Activated T-helper 1 cell treated with anti-CD3 and anti-CD28 coated beads, Interleukin-12 subunit alpha, Interleukin-12 subunit beta, Interleukin-2, Interleukin-4 antibody, amounts not matched to agents 30 ng/mL and 10 ng/mL and 1 ng/mL, durations not matched to agents 14 hours and 24 hours and 36 hours (primary cell): Measurements from ENCODE around the gene ST7. TPM values are rescaled to one million over a fixed set of nuclear protein-coding genes. Genes with fewer than 3 reads are reported as not detected.

Source experiments
- DNase-seq: peaks from one replicate; pipeline ENCODE4 v3.0.0; 2021; ENCODE audit warnings: low spot score
- H3K27ac Mint-ChIP-seq: one replicate; pipeline ENCODE4 v1.8.0; 2021; ENCODE audit warnings: mild to moderate bottlenecking, mixed read lengths
- H3K27me3 Mint-ChIP-seq: one replicate; pipeline ENCODE4 v1.8.0; 2022; ENCODE audit warnings: mild to moderate bottlenecking, moderate library complexity, mixed read lengths; ENCODE audit not compliant: insufficient read depth
- H3K36me3 Mint-ChIP-seq: one replicate; pipeline ENCODE4 v1.8.0; 2021; ENCODE audit warnings: low read depth, mixed read lengths
- H3K4me1 Mint-ChIP-seq: one replicate; pipeline ENCODE4 v1.8.0; 2021; ENCODE audit warnings: low read depth, mixed read lengths
- H3K4me3 Mint-ChIP-seq: one replicate; pipeline ENCODE4 v1.8.0; 2021; ENCODE audit warnings: mild to moderate bottlenecking, moderate library complexity, mixed read lengths
- H3K9me3 Mint-ChIP-seq: one replicate; pipeline ENCODE4 v1.8.0; 2021; ENCODE audit warnings: mixed read lengths
- intact Hi-C: fragments of 100-400 bp; cut with micrococcal nuclease; formaldehyde crosslinking; loops from one replicate; pipeline ENCODE4 v1.15.1; 2024
- total RNA-seq: library from RNA; stranded (reverse); gene quantifications from 2 replicates; pipeline ENCODE4 v1.2.3, GENCODE V29; 2022

Gene ST7
- total RNA-seq, 1 donor from 2014 or later = 5.8 TPM

GRCh38 chr7:117008886-117009531 is 55.7 kb downstream of the ST7 start:
- H3K27ac Mint-ChIP-seq = peak overlapping the region; percentile 50
- H3K4me1 Mint-ChIP-seq = peaks cover 31% of the 10 kb centered on the region
- H3K4me3 Mint-ChIP-seq = no peak overlapping the region
- intact Hi-C loops = no loop called here
- H3K27me3 Mint-ChIP-seq = peaks cover 37% of the 10 kb centered on the region
- H3K36me3 Mint-ChIP-seq = no peaks in the 10 kb centered on the region
- no peaks in the 10 kb centered on the region for H3K9me3 Mint-ChIP-seq
- peak; percentile 44 for DNase-seq

GRCh38 chr7:117009705-117010361 is 56.5 kb downstream of the ST7 start:
- peaks cover 33% of the 10 kb centered on the region for H3K27me3 Mint-ChIP-seq
- H3K9me3 Mint-ChIP-seq = no peaks in the 10 kb centered on the region
- no peaks in the 10 kb centered on the region for H3K36me3 Mint-ChIP-seq
- H3K4me1 Mint-ChIP-seq = peaks cover 37% of the 10 kb centered on the region
- H3K4me3 Mint-ChIP-seq = peak overlapping the region; percentile 50
- intact Hi-C loops = loop anchor here (1.0 to 10.0 kb wide), 6 partner anchors 31 to 1173 kb away; partner anchors contain the start of genes CAPZA2 and TES
- H3K27ac Mint-ChIP-seq = peak overlapping the region; percentile 46
- no peak for DNase-seq

GRCh38 chr7:117010375-117011133 is 57.3 kb downstream of the ST7 start:
- Mint-ChIP-seq H3K27ac (peak overlapping the region; percentile 46), H3K9me3 (no peaks in the 10 kb centered on the region), H3K4me1 (peaks cover 42% of the 10 kb centered on the region), H3K36me3 (no peaks in the 10 kb centered on the region), H3K27me3 (peaks cover 34% of the 10 kb centered on the region), H3K4me3 (peak overlapping the region; percentile 50)
- DNase-seq = no peak
- intact Hi-C loops = loop anchor here (1.0 to 10.0 kb wide), 6 partner anchors 31 to 1172 kb away; partner anchors contain the start of genes CAPZA2 and TES

GRCh38 chr7:117011419-117012260 is 58.3 kb downstream of the ST7 start:
- peak overlapping the region; percentile 32 for H3K27ac Mint-ChIP-seq
- H3K36me3 Mint-ChIP-seq = no peaks in the 10 kb centered on the region
- H3K9me3 Mint-ChIP-seq = no peaks in the 10 kb centered on the region
- H3K4me1 Mint-ChIP-seq = peaks cover 44% of the 10 kb centered on the region
- H3K4me3 Mint-ChIP-seq = no peak overlapping the region
- intact Hi-C loops = loop anchor here (1.0 to 10.0 kb wide), 5 partner anchors 23 to 1171 kb away; partner anchors contain the start of genes CAPZA2 and TES
- no peak for DNase-seq
- peaks cover 37% of the 10 kb centered on the region for H3K27me3 Mint-ChIP-seq

- H3K27ac Mint-ChIP-seq = no peak overlapping the region
- DNase-seq = no peak
- H3K4me3 Mint-ChIP-seq = no peak overlapping the region
- H3K27me3 Mint-ChIP-seq = peaks cover 39% of the 10 kb centered on the region
- H3K36me3 Mint-ChIP-seq = no peaks in the 10 kb centered on the region
- H3K4me1 Mint-ChIP-seq = peaks cover 49% of the 10 kb centered on the region
- H3K9me3 Mint-ChIP-seq = no peaks in the 10 kb centered on the region
- intact Hi-C loops = loop anchor here (1.0 to 10.0 kb wide), 3 partner anchors 24 to 797 kb away; partner anchors contain the start of gene TES
Measured at GRCh38 chr7:117012284-117012683, 59.0 kb downstream of the ST7 start.

- intact Hi-C loops = loop anchor here (1.0 to 10.0 kb wide), 3 partner anchors 24 to 798 kb away; partner anchors contain the start of gene TES
- no peak for DNase-seq
- H3K4me1 Mint-ChIP-seq = peaks cover 49% of the 10 kb centered on the region
- no peak overlapping the region for H3K4me3 Mint-ChIP-seq
- H3K27me3 Mint-ChIP-seq = peaks cover 38% of the 10 kb centered on the region
- no peaks in the 10 kb centered on the region for H3K36me3 Mint-ChIP-seq
- H3K27ac Mint-ChIP-seq = no peak overlapping the region
- no peaks in the 10 kb centered on the region for H3K9me3 Mint-ChIP-seq
Measured at GRCh38 chr7:117012696-117013095, 59.4 kb downstream of the ST7 start.

GRCh38 chr7:117014099-117014656 is 60.9 kb downstream of the ST7 start:
- no peaks in the 10 kb centered on the region for H3K36me3 Mint-ChIP-seq
- no peak for DNase-seq
- intact Hi-C loops = loop anchor here (10.0 kb wide), 1 partner anchor 799 kb away; the partner anchor contains the start of gene TES
- H3K27ac Mint-ChIP-seq = no peak overlapping the region
- H3K9me3 Mint-ChIP-seq = no peaks in the 10 kb centered on the region
- H3K4me3 Mint-ChIP-seq = no peak overlapping the region
- H3K27me3 Mint-ChIP-seq = peaks cover 26% of the 10 kb centered on the region
- H3K4me1 Mint-ChIP-seq = peaks cover 46% of the 10 kb centered on the region

GRCh38 chr7:117014673-117015133 is 61.4 kb downstream of the ST7 start:
- H3K36me3 Mint-ChIP-seq = no peaks in the 10 kb centered on the region
- H3K27me3 Mint-ChIP-seq = peaks cover 25% of the 10 kb centered on the region
- no peaks in the 10 kb centered on the region for H3K9me3 Mint-ChIP-seq
- intact Hi-C loops = loop anchor here (10.0 kb wide), 1 partner anchor 800 kb away; the partner anchor contains the start of gene TES
- H3K4me3 Mint-ChIP-seq = no peak overlapping the region
- no peak overlapping the region for H3K27ac Mint-ChIP-seq
- peaks cover 40% of the 10 kb centered on the region for H3K4me1 Mint-ChIP-seq
- DNase-seq = no peak

GRCh38 chr7:117015258-117016184 is 62.2 kb downstream of the ST7 start:
- Mint-ChIP-seq H3K4me1 (peaks cover 32% of the 10 kb centered on the region), H3K27ac (no peak overlapping the region), H3K36me3 (no peaks in the 10 kb centered on the region), H3K27me3 (peaks cover 24% of the 10 kb centered on the region), H3K4me3 (no peak overlapping the region), H3K9me3 (no peaks in the 10 kb centered on the region)
- no peak for DNase-seq
- intact Hi-C loops = loop anchor here (10.0 kb wide), 1 partner anchor 801 kb away; the partner anchor contains the start of gene TES

- intact Hi-C loops = loop anchor here (10.0 kb wide), 1 partner anchor 802 kb away; the partner anchor contains the start of gene TES
- DNase-seq = no peak
- Mint-ChIP-seq H3K27ac (no peak overlapping the region), H3K27me3 (peaks cover 16% of the 10 kb centered on the region), H3K9me3 (no peaks in the 10 kb centered on the region), H3K4me1 (peaks cover 19% of the 10 kb centered on the region), H3K4me3 (no peak overlapping the region), H3K36me3 (no peaks in the 10 kb centered on the region)
Measured at GRCh38 chr7:117017017-117017451, 63.7 kb downstream of the ST7 start.
